MM.1S (cell line): ENCODE data around the gene SLAIN2.

ENCODE experiments used
- DNase-seq: peaks from one replicate; pipeline ENCODE4 v3.0.0-alpha.2; 2015
- H2AFZ ChIP-seq: fragments of 300-600 bp; sonication (generic); 2 replicates; pipeline ENCODE4 v1.6.0; 2016; ENCODE audit warnings: antibody characterized with exemption, low read length
- H3F3A ChIP-seq: fragments of 300-600 bp; sonication (generic); 2 replicates; pipeline ENCODE4 v1.6.1; 2016; ENCODE audit warnings: mild to moderate bottlenecking, antibody characterized with exemption, low read length, moderate library complexity, mixed read lengths; ENCODE audit not compliant: insufficient read depth
- H3K27ac ChIP-seq: fragments of 300-600 bp; sonication (generic); 2 replicates; pipeline ENCODE4 v1.5.1; 2016; ENCODE audit warnings: mild to moderate bottlenecking, low read length
- H3K27me3 ChIP-seq: fragments of 300-600 bp; sonication (generic); replicated peaks from 2 replicates; pipeline ENCODE4 v1.6.0; 2016; ENCODE audit warnings: low read length; ENCODE audit not compliant: insufficient read depth
- H3K36me3 ChIP-seq: fragments of 300-600 bp; sonication (generic); replicated peaks from 2 replicates; pipeline ENCODE4 v1.6.1; 2016; ENCODE audit warnings: mild to moderate bottlenecking, low read length, mixed read lengths; ENCODE audit not compliant: insufficient read depth
- H3K4me1 ChIP-seq: fragments of 300-600 bp; sonication (generic); 2 replicates; pipeline ENCODE4 v1.6.1; 2016; ENCODE audit warnings: low read length, mixed read lengths
- H3K4me2 ChIP-seq: fragments of 300-600 bp; sonication (generic); 2 replicates; pipeline ENCODE4 v1.6.0; 2016; ENCODE audit warnings: low read depth, low read length
- H3K4me3 ChIP-seq: fragments of 300-600 bp; sonication (generic); 2 replicates; pipeline ENCODE4 v1.5.1; 2016; ENCODE audit warnings: low read length, mixed read lengths
- H3K79me2 ChIP-seq: fragments of 300-600 bp; sonication (generic); 2 replicates; pipeline ENCODE4 v1.6.1; 2016; ENCODE audit warnings: mixed run types, low read length, mixed read lengths
- H3K9ac ChIP-seq: fragments of 300-600 bp; sonication (generic); 2 replicates; pipeline ENCODE4 v1.6.1; 2016; ENCODE audit warnings: low read length, mixed read lengths
- H3K9me2 ChIP-seq: fragments of 300-600 bp; sonication (generic); replicated peaks from 2 replicates; pipeline ENCODE4 v1.6.1; 2016; ENCODE audit warnings: mild to moderate bottlenecking, low read length, mixed read lengths; ENCODE audit not compliant: insufficient read depth
- H3K9me3 ChIP-seq: fragments of 300-600 bp; sonication (generic); replicated peaks from 2 replicates; pipeline ENCODE4 v1.6.1; 2016; ENCODE audit warnings: mild to moderate bottlenecking, low read length, mixed read lengths; ENCODE audit not compliant: insufficient read depth
- H4K20me1 ChIP-seq: fragments of 300-600 bp; sonication (generic); 2 replicates; pipeline ENCODE4 v1.6.1; 2016; ENCODE audit warnings: mild to moderate bottlenecking, low read length, moderate library complexity, mixed read lengths; ENCODE audit not compliant: insufficient read depth
- CTCF ChIP-seq: fragments of 300-600 bp; sonication (generic); IDR thresholded peaks from 2 replicates; pipeline ENCODE4 v1.5.1; 2016; ENCODE audit warnings: antibody characterized with exemption, low read length, mixed read lengths
- EZH2 ChIP-seq: fragments of 300-600 bp; sonication (generic); optimal IDR thresholded peaks from 2 replicates; pipeline ENCODE3; 2017; ENCODE audit warnings: low read depth, mild to moderate bottlenecking, antibody characterized with exemption, low read length, mixed read lengths
- EZH2phosphoT487 ChIP-seq: fragments of 300-600 bp; sonication (generic); IDR thresholded peaks from 2 replicates; pipeline ENCODE4 v1.6.1; 2018; ENCODE audit warnings: antibody characterized with exemption, low read length

SLAIN2 gene

GRCh38 chr4:48331577-48332330 lies 9.6 kb upstream of the SLAIN2 start:
- no peak overlapping the region for H3K4me2 ChIP-seq
- no peaks in the 10 kb centered on the region for H3K27me3 ChIP-seq
- no peaks in the 10 kb centered on the region for H3K36me3 ChIP-seq
- H3K79me2 ChIP-seq = no peaks in the 10 kb centered on the region
- H3K9ac ChIP-seq = no peak overlapping the region
- H4K20me1 ChIP-seq = no peaks in the 10 kb centered on the region
- H3K9me3 ChIP-seq = no peaks in the 10 kb centered on the region
- no peaks in the 10 kb centered on the region for H3F3A ChIP-seq
- H3K9me2 ChIP-seq = no peaks in the 10 kb centered on the region
- H2AFZ ChIP-seq = no peak overlapping the region
- no peak overlapping the region for H3K27ac ChIP-seq
- no peak for TF ChIP-seq EZH2
- no peak for TF ChIP-seq CTCF
- TF ChIP-seq EZH2phosphoT487 = no peak
- H3K4me3 ChIP-seq = no peak overlapping the region
- no peaks in the 10 kb centered on the region for H3K4me1 ChIP-seq
- DNase-seq = no peak

GRCh38 chr4:48332661-48333060 lies 8.7 kb upstream of the SLAIN2 start:
- Histone ChIP-seq H3K36me3 (no peaks in the 10 kb centered on the region), H3K27me3 (no peaks in the 10 kb centered on the region), H3K9me2 (no peaks in the 10 kb centered on the region), H3K4me1 (peaks cover 6% of the 10 kb centered on the region; the same call in 1 of the 2 replicates), H3K27ac (no peak overlapping the region), H2AFZ (no peak overlapping the region), H3K9me3 (no peaks in the 10 kb centered on the region), H3K4me3 (no peak overlapping the region), H4K20me1 (no peaks in the 10 kb centered on the region), H3K4me2 (no peak overlapping the region), H3K79me2 (no peaks in the 10 kb centered on the region), H3K9ac (no peak overlapping the region), H3F3A (peaks cover 1% of the 10 kb centered on the region; the same call in 1 of the 2 replicates)
- DNase-seq = no peak
- no peak for TF ChIP-seq EZH2
- no peak for TF ChIP-seq CTCF
- no peak for TF ChIP-seq EZH2phosphoT487

GRCh38 chr4:48333587-48333986 lies 7.7 kb upstream of the SLAIN2 start:
- H3K4me1 ChIP-seq = peaks cover 13% of the 10 kb centered on the region
- H3K4me2 ChIP-seq = no peak overlapping the region
- TF ChIP-seq CTCF = no peak
- TF ChIP-seq EZH2 = no peak
- no peak for TF ChIP-seq EZH2phosphoT487

More at GRCh38 chr4:48333587-48333986, 7.7 kb upstream of the SLAIN2 start:
- no peaks in the 10 kb centered on the region for H3K9me2 ChIP-seq
- H3K36me3 ChIP-seq = no peaks in the 10 kb centered on the region
- H3K79me2 ChIP-seq = no peaks in the 10 kb centered on the region
- no peaks in the 10 kb centered on the region for H3K9me3 ChIP-seq
- no peak overlapping the region for H2AFZ ChIP-seq
- H3K27me3 ChIP-seq = no peaks in the 10 kb centered on the region
- no peak for DNase-seq
- H3K27ac ChIP-seq = no peak overlapping the region
- no peak overlapping the region for H3K4me3 ChIP-seq
- H4K20me1 ChIP-seq = no peaks in the 10 kb centered on the region
- H3K9ac ChIP-seq = no peak overlapping the region
- peaks cover 5% of the 10 kb centered on the region; the same call in 1 of the 2 replicates for H3F3A ChIP-seq
